Measurements from ENCODE around the gene ATP1A1. TPM values are rescaled to one million over a fixed set of nuclear protein-coding genes. Genes with fewer than 3 reads are reported as not detected.

ATP1A1 gene
- total and polyA plus RNA-seq, 2 donors (not counting 1 experiment from before 2014, with no cell fraction given) = 141 to 230 TPM

DNA sequence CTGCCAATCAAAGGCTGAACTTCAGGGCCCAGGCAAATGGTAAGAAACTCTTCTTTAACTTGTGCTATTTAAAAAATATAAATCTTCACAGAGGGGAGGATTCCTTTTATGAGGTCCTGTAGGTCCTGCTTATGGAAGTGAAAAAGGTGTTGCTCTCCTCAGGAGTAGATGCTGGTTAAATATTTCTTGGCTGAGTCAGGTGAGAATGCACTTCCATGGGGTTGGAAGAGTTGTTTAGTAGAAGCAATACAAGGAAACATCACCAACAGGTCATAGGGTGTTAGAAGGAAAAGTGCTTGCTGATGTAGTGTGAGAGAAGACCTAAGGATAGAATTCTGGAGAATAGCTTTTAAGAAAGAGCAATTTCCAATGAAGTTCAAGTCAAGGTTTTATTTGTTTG, 42.2 kb upstream of the ATP1A1 start:
- H3K27me3 ChIP-seq (ENCODE audit: control insufficient read depth, insufficient read depth, low read length) = no peaks in the 10 kb centered on the region
- no peaks in the 10 kb centered on the region for H3K9me3 ChIP-seq (ENCODE audit: control insufficient read depth, insufficient read depth, low read depth, low read length)
- no peak overlapping the region for H3K9ac ChIP-seq (ENCODE audit: insufficient read depth, low read length)
- H3K79me2 ChIP-seq (ENCODE audit: control insufficient read depth, insufficient read depth, low read length) = no peaks in the 10 kb centered on the region
- TF ChIP-seq, protein P1, sequence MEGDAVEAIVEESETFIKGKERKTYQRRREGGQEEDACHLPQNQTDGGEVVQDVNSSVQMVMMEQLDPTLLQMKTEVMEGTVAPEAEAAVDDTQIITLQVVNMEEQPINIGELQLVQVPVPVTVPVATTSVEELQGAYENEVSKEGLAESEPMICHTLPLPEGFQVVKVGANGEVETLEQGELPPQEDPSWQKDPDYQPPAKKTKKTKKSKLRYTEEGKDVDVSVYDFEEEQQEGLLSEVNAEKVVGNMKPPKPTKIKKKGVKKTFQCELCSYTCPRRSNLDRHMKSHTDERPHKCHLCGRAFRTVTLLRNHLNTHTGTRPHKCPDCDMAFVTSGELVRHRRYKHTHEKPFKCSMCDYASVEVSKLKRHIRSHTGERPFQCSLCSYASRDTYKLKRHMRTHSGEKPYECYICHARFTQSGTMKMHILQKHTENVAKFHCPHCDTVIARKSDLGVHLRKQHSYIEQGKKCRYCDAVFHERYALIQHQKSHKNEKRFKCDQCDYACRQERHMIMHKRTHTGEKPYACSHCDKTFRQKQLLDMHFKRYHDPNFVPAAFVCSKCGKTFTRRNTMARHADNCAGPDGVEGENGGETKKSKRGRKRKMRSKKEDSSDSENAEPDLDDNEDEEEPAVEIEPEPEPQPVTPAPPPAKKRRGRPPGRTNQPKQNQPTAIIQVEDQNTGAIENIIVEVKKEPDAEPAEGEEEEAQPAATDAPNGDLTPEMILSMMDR (conservative IDR thresholded peaks at IDR 0.05 in 1 of 2, IDR thresholded peaks at IDR 0.05 in 1 of 2; ENCODE audit: low read depth in 1 of 2, low read length in 2 of 2) = no peak
- TF ChIP-seq EZH2 (IDR thresholded peaks at IDR 0.05; ENCODE audit: low read length, missing control alignments) = no peak
- no peak overlapping the region for H2AFZ ChIP-seq (ENCODE audit: low read length)
- H3K4me2 ChIP-seq (ENCODE audit: extremely low read depth, insufficient read depth, low read length) = no peak overlapping the region
- no peaks in the 10 kb centered on the region for H4K20me1 ChIP-seq (ENCODE audit: control insufficient read depth, extremely low read depth, insufficient read depth, low read length)
- DNase-seq (ENCODE audit: low read depth in 2 of 2) = no peak
- no peak overlapping the region for H3K27ac ChIP-seq (ENCODE audit: insufficient read depth, low read length)
- H3K4me3 ChIP-seq (replicated peaks in 1 of 4; ENCODE audit: control extremely low read depth in 1 of 4, insufficient read depth in 1 of 4, low read depth in 3 of 4, low read length in 4 of 4) = no peak overlapping the region
- H3K36me3 ChIP-seq (ENCODE audit: control insufficient read depth, insufficient read depth, low read length) = no peaks in the 10 kb centered on the region
- H3K4me1 ChIP-seq (ENCODE audit: control insufficient read depth, extremely low read depth, insufficient read depth, low read length) = no peaks in the 10 kb centered on the region

GRCh38 chr1:116331523-116331922, 41.5 kb upstream of the ATP1A1 start:
- no peak overlapping the region for H3K27ac ChIP-seq (ENCODE audit: insufficient read depth, low read length)
- no peaks in the 10 kb centered on the region for H4K20me1 ChIP-seq (ENCODE audit: control insufficient read depth, extremely low read depth, insufficient read depth, low read length)
- no peaks in the 10 kb centered on the region for H3K79me2 ChIP-seq (ENCODE audit: control insufficient read depth, insufficient read depth, low read length)
- H3K36me3 ChIP-seq (ENCODE audit: control insufficient read depth, insufficient read depth, low read length) = no peaks in the 10 kb centered on the region
- H3K27me3 ChIP-seq (ENCODE audit: control insufficient read depth, insufficient read depth, low read length) = no peaks in the 10 kb centered on the region
- H3K4me2 ChIP-seq (ENCODE audit: extremely low read depth, insufficient read depth, low read length) = no peak overlapping the region
- H3K9me3 ChIP-seq (ENCODE audit: control insufficient read depth, insufficient read depth, low read depth, low read length) = no peaks in the 10 kb centered on the region
- H3K4me1 ChIP-seq (ENCODE audit: control insufficient read depth, extremely low read depth, insufficient read depth, low read length) = no peaks in the 10 kb centered on the region
- TF ChIP-seq EZH2 (IDR thresholded peaks at IDR 0.05; ENCODE audit: low read length, missing control alignments) = no peak
- TF ChIP-seq, protein P1 (conservative IDR thresholded peaks at IDR 0.05 in 1 of 2, IDR thresholded peaks at IDR 0.05 in 1 of 2; ENCODE audit: low read depth in 1 of 2, low read length in 2 of 2) = no peak
- no peak overlapping the region for H3K4me3 ChIP-seq (replicated peaks in 1 of 4; ENCODE audit: control extremely low read depth in 1 of 4, insufficient read depth in 1 of 4, low read depth in 3 of 4, low read length in 4 of 4)
- H3K9ac ChIP-seq (ENCODE audit: insufficient read depth, low read length) = no peak overlapping the region
- DNase-seq (ENCODE audit: low read depth in 2 of 2) = no peak
- no peak overlapping the region for H2AFZ ChIP-seq (ENCODE audit: low read length)

DNA sequence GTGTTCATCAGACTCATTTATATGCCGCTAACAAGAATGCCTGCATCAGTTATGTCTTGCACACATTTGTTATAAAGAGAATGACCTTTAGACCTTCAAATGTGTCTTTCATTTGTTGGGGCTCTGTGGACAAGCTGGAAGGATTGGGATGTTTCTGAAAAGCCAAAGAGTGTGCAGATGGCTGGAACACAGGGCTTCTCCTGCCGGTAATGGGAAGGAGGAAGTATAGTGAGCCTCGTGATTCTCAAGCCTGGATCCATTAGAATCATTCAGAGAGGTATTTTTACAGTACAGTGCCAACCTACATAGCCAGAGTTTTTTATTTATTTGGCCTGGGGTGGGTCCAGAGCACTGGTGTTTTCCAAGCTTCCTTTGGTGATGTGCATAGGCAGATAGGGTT, 40.6 kb upstream of the ATP1A1 start:
- no peak overlapping the region for H3K4me2 ChIP-seq (ENCODE audit: extremely low read depth, insufficient read depth, low read length)
- no peaks in the 10 kb centered on the region for H3K27me3 ChIP-seq (ENCODE audit: control insufficient read depth, insufficient read depth, low read length)
- no peaks in the 10 kb centered on the region for H3K36me3 ChIP-seq (ENCODE audit: control insufficient read depth, insufficient read depth, low read length)
- no peak for DNase-seq (ENCODE audit: low read depth in 2 of 2)
- H3K4me1 ChIP-seq (ENCODE audit: control insufficient read depth, extremely low read depth, insufficient read depth, low read length) = no peaks in the 10 kb centered on the region
- H2AFZ ChIP-seq (ENCODE audit: low read length) = no peak overlapping the region
- no peaks in the 10 kb centered on the region for H4K20me1 ChIP-seq (ENCODE audit: control insufficient read depth, extremely low read depth, insufficient read depth, low read length)
- no peak overlapping the region for H3K4me3 ChIP-seq (replicated peaks in 1 of 4; ENCODE audit: control extremely low read depth in 1 of 4, insufficient read depth in 1 of 4, low read depth in 3 of 4, low read length in 4 of 4)
- no peak overlapping the region for H3K9ac ChIP-seq (ENCODE audit: insufficient read depth, low read length)
- H3K9me3 ChIP-seq (ENCODE audit: control insufficient read depth, insufficient read depth, low read depth, low read length) = no peaks in the 10 kb centered on the region
- no peaks in the 10 kb centered on the region for H3K79me2 ChIP-seq (ENCODE audit: control insufficient read depth, insufficient read depth, low read length)
- H3K27ac ChIP-seq (ENCODE audit: insufficient read depth, low read length) = no peak overlapping the region
- no peak for TF ChIP-seq EZH2 (IDR thresholded peaks at IDR 0.05; ENCODE audit: low read length, missing control alignments)
- TF ChIP-seq, protein P1 (conservative IDR thresholded peaks at IDR 0.05 in 1 of 2, IDR thresholded peaks at IDR 0.05 in 1 of 2; ENCODE audit: low read depth in 1 of 2, low read length in 2 of 2) = no peak
